Neuronal stem cell (in vitro differentiated cells): Measurements from ENCODE around the gene SARS1.

ENCODE experiments used
- DNase-seq: peaks from one replicate; pipeline ENCODE4 v3.0.0-alpha.2; 2013; ENCODE audit warnings: low spot score
- H2AFZ ChIP-seq: one replicate; pipeline ENCODE4 v1.6.1; 2013; ENCODE audit warnings: mild to moderate bottlenecking, low read length, inconsistent platforms
- H2AK5ac ChIP-seq: 2 replicates; pipeline ENCODE4 v1.6.1; 2013; ENCODE audit warnings: low read depth, mild to moderate bottlenecking, inconsistent platforms, low read length, moderate library complexity, mixed read lengths
- H2BK120ac ChIP-seq: 2 replicates; pipeline ENCODE4 v1.6.1; 2013; ENCODE audit warnings: low read depth, mild to moderate bottlenecking, inconsistent platforms, low read length, moderate library complexity, mixed read lengths
- H2BK12ac ChIP-seq: one replicate; pipeline ENCODE4 v1.6.1; 2013; ENCODE audit warnings: low read length, inconsistent platforms
- H2BK15ac ChIP-seq: 2 replicates; pipeline ENCODE4 v1.6.1; 2013; ENCODE audit warnings: mild to moderate bottlenecking, low read length, inconsistent platforms, mixed read lengths
- H2BK5ac ChIP-seq: one replicate; pipeline ENCODE4 v1.6.1; 2013; ENCODE audit warnings: inconsistent platforms, mild to moderate bottlenecking, low read length, moderate library complexity
- H3K14ac ChIP-seq: one replicate; pipeline ENCODE4 v1.6.1; 2013; ENCODE audit warnings: low read length, inconsistent platforms
- H3K18ac ChIP-seq: 2 replicates; pipeline ENCODE4 v1.6.1; 2013; ENCODE audit warnings: low read length, inconsistent platforms
- H3K23ac ChIP-seq: 2 replicates; pipeline ENCODE4 v1.6.1; 2013; ENCODE audit warnings: low read depth, mild to moderate bottlenecking, mixed read lengths, low read length, inconsistent platforms; ENCODE audit not compliant: poor library complexity
- H3K27ac ChIP-seq: replicated peaks from 3 replicates; pipeline ENCODE4 v1.5.1; 2013; ENCODE audit warnings: low read length, inconsistent platforms
- H3K27me3 ChIP-seq, 3 experiments: 2 replicates each; pipeline ENCODE4 v1.6.1; 2013; ENCODE audit warnings: low read length in 3 of 3, mild to moderate bottlenecking in 2 of 3, inconsistent platforms in 1 of 3, low read depth in 1 of 3, mixed read lengths in 1 of 3, moderate library complexity in 1 of 3; ENCODE audit not compliant: control insufficient read depth in 3 of 3, insufficient read depth in 3 of 3
- H3K36me3 ChIP-seq, 2 donors: replicated peaks in 1 of 2; 2 replicates each; pipeline ENCODE4 v1.6.1; 2013; ENCODE audit warnings: low read length in 2 of 2; ENCODE audit not compliant: control insufficient read depth in 2 of 2, insufficient read depth in 2 of 2
- H3K4ac ChIP-seq: 2 replicates; pipeline ENCODE4 v1.6.1; 2013; ENCODE audit warnings: inconsistent platforms, mild to moderate bottlenecking, low read length, moderate library complexity
- H3K4me1 ChIP-seq, 2 donors: 1 replicate in 1 of 2; 2 replicates in 1 of 2; pipeline ENCODE4 v1.6.1; 2013; ENCODE audit warnings: low read length in 2 of 2, low read depth in 1 of 2; ENCODE audit not compliant: control insufficient read depth in 2 of 2, insufficient read depth in 1 of 2
- H3K4me2 ChIP-seq: one replicate; pipeline ENCODE4 v1.6.1; 2013; ENCODE audit warnings: mild to moderate bottlenecking, low read length, inconsistent platforms; ENCODE audit not compliant: insufficient read depth, poor library complexity, severe bottlenecking
- H3K4me3 ChIP-seq, 2 donors: 2 replicates each; pipeline ENCODE4 v1.5.1; 2013; ENCODE audit warnings: low read length in 2 of 2, mild to moderate bottlenecking in 2 of 2, inconsistent platforms in 1 of 2, moderate library complexity in 1 of 2
- H3K79me1 ChIP-seq: one replicate; pipeline ENCODE4 v1.6.1; 2013; ENCODE audit warnings: low read depth, mild to moderate bottlenecking, inconsistent platforms, low read length, moderate library complexity
- H3K9ac ChIP-seq: one replicate; pipeline ENCODE4 v1.6.1; 2013; ENCODE audit warnings: mild to moderate bottlenecking, low read depth, low read length, inconsistent platforms; ENCODE audit not compliant: poor library complexity
- H3K9me3 ChIP-seq, 2 donors: replicated peaks in 1 of 2; 2 replicates each; pipeline versions ENCODE3 to v1.6.1; 2013; ENCODE audit warnings: low read length in 2 of 2, mild to moderate bottlenecking in 2 of 2, inconsistent platforms in 1 of 2, low read depth in 1 of 2, mixed read lengths in 1 of 2, moderate library complexity in 1 of 2; ENCODE audit not compliant: control insufficient read depth in 2 of 2, insufficient read depth in 1 of 2
- H4K8ac ChIP-seq: one replicate; pipeline ENCODE4 v1.6.1; 2013; ENCODE audit warnings: low read depth, mild to moderate bottlenecking, inconsistent platforms, low read length, moderate library complexity
- H4K91ac ChIP-seq: one replicate; pipeline ENCODE4 v1.6.1; 2013; ENCODE audit warnings: low read length, low read depth, mild to moderate bottlenecking, inconsistent platforms; ENCODE audit not compliant: poor library complexity
- WGBS, 2 donors: extraction: QIAGEN DNeasy Blood & Tissue Kit; methylation state at CpG; one replicate each; pipeline ENCODE4 v1.1.7; 2013; ENCODE audit warnings: missing lambda C conversion rate in 2 of 2, mixed read lengths in 1 of 2; ENCODE audit not compliant: insufficient read length in 2 of 2, insufficient replicate concordance in 1 of 2; ENCODE audit errors: extremely low coverage in 2 of 2; 5-methylcytosine and 5-hydroxymethylcytosine counted together

Gene SARS1

GRCh38 chr1:109247401-109248365, 34.0 kb downstream of the SARS1 start:
- Histone ChIP-seq H2BK5ac (peak overlapping the region; percentile 10), H3K79me1 (peaks cover 25% of the 10 kb centered on the region), H2BK120ac (no peak overlapping the region), H3K27ac (no peak overlapping the region), H3K23ac (no peak overlapping the region), H3K36me3 (peaks cover 20 to 25% of the 10 kb centered on the region in 2 donors), H2BK15ac (no peak overlapping the region), H3K4me3 (no peak overlapping the region), H3K4me2 (no peak overlapping the region), H4K8ac (no peak overlapping the region), H3K4me1 (peaks cover 15 to 19% of the 10 kb centered on the region in 2 donors), H3K27me3 (no peaks in the 10 kb centered on the region), H3K9me3 (peaks cover 24 to 26% of the 10 kb centered on the region in 2 donors), H2AFZ (no peak overlapping the region), H3K9ac (no peak overlapping the region), H3K4ac (no peak overlapping the region), H2AK5ac (peak overlapping the region; percentile 33), H3K18ac (peak overlapping the region; percentile 46), H3K14ac (peak overlapping the region; percentile 25), H4K91ac (no peak overlapping the region), H2BK12ac (peak overlapping the region; percentile 63)
- WGBS, 2 donors: no CpG with 5 or more reads among the region's 8 CpGs
- no peak for DNase-seq

- Histone ChIP-seq H2AFZ (peak overlapping the region; percentile 91), H3K9ac (no peak overlapping the region), H2BK120ac (no peak overlapping the region), H3K9me3 (peaks cover 24 to 30% of the 10 kb centered on the region in 2 donors), H3K27me3 (no peaks in the 10 kb centered on the region), H3K18ac (peak overlapping the region; percentile 12), H3K4me3 (no peak overlapping the region), H3K79me1 (peaks cover 29% of the 10 kb centered on the region), H2BK15ac (peak overlapping the region; percentile 5), H4K8ac (no peak overlapping the region), H3K36me3 (peaks cover 25 to 32% of the 10 kb centered on the region in 2 donors), H4K91ac (no peak overlapping the region), H3K4ac (no peak overlapping the region), H3K4me2 (no peak overlapping the region), H3K14ac (no peak overlapping the region), H2AK5ac (peak overlapping the region; percentile 22), H3K27ac (no peak overlapping the region), H2BK5ac (no peak overlapping the region), H3K4me1 (peaks cover 23 to 25% of the 10 kb centered on the region in 2 donors), H2BK12ac (no peak overlapping the region), H3K23ac (no peak overlapping the region)
- no CpG with 5 or more reads among the region's 7 CpGs for WGBS, 2 donors
- no peak for DNase-seq
These were observed 34.7 kb downstream of the SARS1 start for GRCh38 chr1:109248444-109248796.

- Histone ChIP-seq H3K36me3 (peaks cover 25 to 32% of the 10 kb centered on the region in 2 donors), H3K4me3 (peak within 1 kb of the TSS; percentile 62 to 90), H3K79me1 (peaks cover 30% of the 10 kb centered on the region), H2BK120ac (no peak within 1 kb of the TSS), H2BK5ac (peak within 1 kb of the TSS; percentile 57), H2BK15ac (peak within 1 kb of the TSS; percentile 70), H3K18ac (peak within 1 kb of the TSS; percentile 94), H3K14ac (peak within 1 kb of the TSS; percentile 59), H3K23ac (peak within 1 kb of the TSS; percentile 38), H3K4me2 (peak within 1 kb of the TSS; percentile 89), H4K91ac (no peak within 1 kb of the TSS), H2AK5ac (peak within 1 kb of the TSS; percentile 93), H3K27ac (no peak within 1 kb of the TSS), H3K27me3 (no peaks in the 10 kb centered on the region), H3K4ac (peak within 1 kb of the TSS; percentile 31), H2BK12ac (peak within 1 kb of the TSS; percentile 80), H3K4me1 (peaks cover 28 to 29% of the 10 kb centered on the region in 2 donors), H2AFZ (peak within 1 kb of the TSS; percentile 91), H3K9me3 (peaks cover 24 to 30% of the 10 kb centered on the region in 2 donors), H3K9ac (peak within 1 kb of the TSS; percentile 94), H4K8ac (no peak within 1 kb of the TSS)
- peak; percentile 78 for DNase-seq
- WGBS, 2 donors: no CpG with 5 or more reads among the region's 49 CpGs
These were observed 35.3 kb downstream of the SARS1 start, which contains the start of gene CELSR2 for GRCh38 chr1:109248797-109249629. TSS of gene CELSR2 (plus strand) at chr1:109249539. CDS start at chr1:109250080, 541 bp downstream.
